Activated naive CD8-positive, alpha-beta T cell treated with anti-CD3 and anti-CD28 coated beads for 36 hours (primary cell): ENCODE results near the gene ACIN1. TPM values are rescaled to one million over a fixed set of nuclear protein-coding genes. Genes with fewer than 3 reads are reported as not detected.

Source experiments
- DNase-seq: peaks from one replicate; pipeline ENCODE4 v3.0.0; 2021
- H3K27ac Mint-ChIP-seq: one replicate; pipeline ENCODE4 v1.8.0; 2022; ENCODE audit warnings: mild to moderate bottlenecking, moderate library complexity, mixed read lengths
- H3K27me3 Mint-ChIP-seq: one replicate; pipeline ENCODE4 v1.8.0; 2022; ENCODE audit warnings: mild to moderate bottlenecking, mixed read lengths
- H3K36me3 Mint-ChIP-seq: one replicate; pipeline ENCODE4 v1.8.0; 2021; ENCODE audit warnings: mild to moderate bottlenecking, mixed read lengths
- H3K4me1 Mint-ChIP-seq: one replicate; pipeline ENCODE4 v1.8.0; 2021; ENCODE audit warnings: mixed read lengths
- H3K4me3 Mint-ChIP-seq: one replicate; pipeline ENCODE4 v1.8.0; 2022; ENCODE audit warnings: mild to moderate bottlenecking, moderate library complexity, mixed read lengths
- H3K9me3 Mint-ChIP-seq: one replicate; pipeline ENCODE4 v1.8.0; 2022; ENCODE audit warnings: mixed read lengths
- total RNA-seq, 2 experiments: library from RNA; stranded (reverse); gene quantifications; one replicate each; pipeline ENCODE4 v1.2.3, GENCODE V29; 2021

The ACIN1 gene
- total RNA-seq, 2 experiments from 2014 or later, result 160 to 174 TPM

GRCh38 chr14:23127861-23128260 is 32.9 kb upstream of the ACIN1 start:
- Mint-ChIP-seq H3K9me3 (no peaks in the 10 kb centered on the region), H3K4me3 (no peak overlapping the region), H3K36me3 (no peaks in the 10 kb centered on the region), H3K4me1 (no peaks in the 10 kb centered on the region), H3K27ac (no peak overlapping the region), H3K27me3 (no peaks in the 10 kb centered on the region)
- no peak for DNase-seq

- no peak for DNase-seq
- H3K36me3 Mint-ChIP-seq, result no peaks in the 10 kb centered on the region
- no peak overlapping the region for H3K27ac Mint-ChIP-seq
- no peaks in the 10 kb centered on the region for H3K27me3 Mint-ChIP-seq
- no peak overlapping the region for H3K4me3 Mint-ChIP-seq
- H3K4me1 Mint-ChIP-seq, result no peaks in the 10 kb centered on the region
- no peaks in the 10 kb centered on the region for H3K9me3 Mint-ChIP-seq
Observed at GRCh38 chr14:23126548-23127278, 31.8 kb upstream of the ACIN1 start.

GRCh38 chr14:23125933-23126524 is 31.1 kb upstream of the ACIN1 start:
- Mint-ChIP-seq H3K4me3 (no peak overlapping the region), H3K27me3 (no peaks in the 10 kb centered on the region), H3K27ac (no peak overlapping the region), H3K36me3 (no peaks in the 10 kb centered on the region), H3K4me1 (peaks cover 6% of the 10 kb centered on the region), H3K9me3 (no peaks in the 10 kb centered on the region)
- DNase-seq, result no peak

- no peak for DNase-seq
- H3K4me3 Mint-ChIP-seq, result no peak overlapping the region
- H3K36me3 Mint-ChIP-seq, result no peaks in the 10 kb centered on the region
- peaks cover 16% of the 10 kb centered on the region for H3K4me1 Mint-ChIP-seq
- H3K27me3 Mint-ChIP-seq, result no peaks in the 10 kb centered on the region
- H3K9me3 Mint-ChIP-seq, result no peaks in the 10 kb centered on the region
- H3K27ac Mint-ChIP-seq, result no peak overlapping the region
Observed at GRCh38 chr14:23125011-23125410, 30.1 kb upstream of the ACIN1 start.

GRCh38 chr14:23124337-23124954 is 29.5 kb upstream of the ACIN1 start:
- H3K9me3 Mint-ChIP-seq, result no peaks in the 10 kb centered on the region
- no peak for DNase-seq
- no peaks in the 10 kb centered on the region for H3K27me3 Mint-ChIP-seq
- H3K4me1 Mint-ChIP-seq, result peaks cover 22% of the 10 kb centered on the region
- H3K4me3 Mint-ChIP-seq, result no peak overlapping the region
- H3K27ac Mint-ChIP-seq, result no peak overlapping the region
- no peaks in the 10 kb centered on the region for H3K36me3 Mint-ChIP-seq

- Mint-ChIP-seq H3K27ac (no peak overlapping the region), H3K4me1 (peaks cover 29% of the 10 kb centered on the region), H3K4me3 (no peak overlapping the region), H3K9me3 (no peaks in the 10 kb centered on the region), H3K27me3 (no peaks in the 10 kb centered on the region), H3K36me3 (no peaks in the 10 kb centered on the region)
- no peak for DNase-seq
Observed at GRCh38 chr14:23123419-23123818, 28.5 kb upstream of the ACIN1 start.

GRCh38 chr14:23122086-23122485 is 27.1 kb upstream of the ACIN1 start:
- H3K27ac Mint-ChIP-seq, result no peak overlapping the region
- peaks cover 34% of the 10 kb centered on the region for H3K4me1 Mint-ChIP-seq
- H3K4me3 Mint-ChIP-seq, result no peak overlapping the region
- no peak for DNase-seq
- no peaks in the 10 kb centered on the region for H3K36me3 Mint-ChIP-seq
- H3K9me3 Mint-ChIP-seq, result no peaks in the 10 kb centered on the region
- no peaks in the 10 kb centered on the region for H3K27me3 Mint-ChIP-seq

GRCh38 chr14:23121361-23121771 is 26.4 kb upstream of the ACIN1 start:
- no peak for DNase-seq
- no peak overlapping the region for H3K4me3 Mint-ChIP-seq
- no peak overlapping the region for H3K27ac Mint-ChIP-seq

GRCh38 chr14:23120541-23121251 is 25.8 kb upstream of the ACIN1 start:
- H3K27me3 Mint-ChIP-seq, result no peaks in the 10 kb centered on the region
- H3K9me3 Mint-ChIP-seq, result no peaks in the 10 kb centered on the region
- H3K4me3 Mint-ChIP-seq, result peak overlapping the region; percentile 37
- H3K27ac Mint-ChIP-seq, result peak overlapping the region; percentile 75
- peaks cover 40% of the 10 kb centered on the region for H3K4me1 Mint-ChIP-seq
- H3K36me3 Mint-ChIP-seq, result no peaks in the 10 kb centered on the region
- peak; percentile 81 for DNase-seq

More at GRCh38 chr14:23121361-23121771, 26.4 kb upstream of the ACIN1 start:
- no peaks in the 10 kb centered on the region for H3K36me3 Mint-ChIP-seq
- H3K4me1 Mint-ChIP-seq, result peaks cover 40% of the 10 kb centered on the region
- no peaks in the 10 kb centered on the region for H3K27me3 Mint-ChIP-seq
- H3K9me3 Mint-ChIP-seq, result no peaks in the 10 kb centered on the region

- Mint-ChIP-seq H3K4me1 (peaks cover 44% of the 10 kb centered on the region), H3K4me3 (peak overlapping the region; percentile 32), H3K27me3 (no peaks in the 10 kb centered on the region)
Observed at GRCh38 chr14:23119363-23120327, 24.7 kb upstream of the ACIN1 start.

GRCh38 chr14:23118506-23119362 is 23.8 kb upstream of the ACIN1 start, which contains the start of gene CEBPE:
Gene CEBPE (minus strand): TSS chr14:23119255. CDS start chr14:23119091, 164 bp downstream.
- Mint-ChIP-seq H3K27me3 (no peaks in the 10 kb centered on the region), H3K4me3 (peak within 1 kb of the TSS; percentile 32), H3K27ac (peak within 1 kb of the TSS; percentile 75), H3K9me3 (no peaks in the 10 kb centered on the region), H3K36me3 (no peaks in the 10 kb centered on the region), H3K4me1 (peaks cover 47% of the 10 kb centered on the region)
- DNase-seq, result no peak

More at GRCh38 chr14:23119363-23120327, 24.7 kb upstream of the ACIN1 start:
- peak overlapping the region; percentile 75 for H3K27ac Mint-ChIP-seq
- DNase-seq, result peak; percentile 26
- H3K36me3 Mint-ChIP-seq, result no peaks in the 10 kb centered on the region
- H3K9me3 Mint-ChIP-seq, result no peaks in the 10 kb centered on the region

- H3K27me3 Mint-ChIP-seq, result no peaks in the 10 kb centered on the region
- H3K4me3 Mint-ChIP-seq, result no peak overlapping the region
- no peak for DNase-seq
- H3K4me1 Mint-ChIP-seq, result peaks cover 47% of the 10 kb centered on the region
- no peaks in the 10 kb centered on the region for H3K36me3 Mint-ChIP-seq
- no peak overlapping the region for H3K27ac Mint-ChIP-seq
- no peaks in the 10 kb centered on the region for H3K9me3 Mint-ChIP-seq
Observed at GRCh38 chr14:23117371-23118020, 22.6 kb upstream of the ACIN1 start.

GRCh38 chr14:23115918-23116317 is 21.0 kb upstream of the ACIN1 start:
- DNase-seq, result no peak
- Mint-ChIP-seq H3K36me3 (no peaks in the 10 kb centered on the region), H3K27me3 (no peaks in the 10 kb centered on the region), H3K9me3 (no peaks in the 10 kb centered on the region), H3K4me1 (peaks cover 40% of the 10 kb centered on the region), H3K27ac (no peak overlapping the region), H3K4me3 (no peak overlapping the region)
